HG02981 (cell line): ENCODE results near the gene UBE2M.

Source experiments
- ATAC-seq: cut with Tn5 transposase; IDR thresholded peaks from one replicate; pipeline ENCODE4 v1.9.1; 2021; ENCODE audit warnings: mild to moderate bottlenecking, moderate library complexity; ENCODE audit not compliant: unreplicated experiment

The UBE2M gene

DNA sequence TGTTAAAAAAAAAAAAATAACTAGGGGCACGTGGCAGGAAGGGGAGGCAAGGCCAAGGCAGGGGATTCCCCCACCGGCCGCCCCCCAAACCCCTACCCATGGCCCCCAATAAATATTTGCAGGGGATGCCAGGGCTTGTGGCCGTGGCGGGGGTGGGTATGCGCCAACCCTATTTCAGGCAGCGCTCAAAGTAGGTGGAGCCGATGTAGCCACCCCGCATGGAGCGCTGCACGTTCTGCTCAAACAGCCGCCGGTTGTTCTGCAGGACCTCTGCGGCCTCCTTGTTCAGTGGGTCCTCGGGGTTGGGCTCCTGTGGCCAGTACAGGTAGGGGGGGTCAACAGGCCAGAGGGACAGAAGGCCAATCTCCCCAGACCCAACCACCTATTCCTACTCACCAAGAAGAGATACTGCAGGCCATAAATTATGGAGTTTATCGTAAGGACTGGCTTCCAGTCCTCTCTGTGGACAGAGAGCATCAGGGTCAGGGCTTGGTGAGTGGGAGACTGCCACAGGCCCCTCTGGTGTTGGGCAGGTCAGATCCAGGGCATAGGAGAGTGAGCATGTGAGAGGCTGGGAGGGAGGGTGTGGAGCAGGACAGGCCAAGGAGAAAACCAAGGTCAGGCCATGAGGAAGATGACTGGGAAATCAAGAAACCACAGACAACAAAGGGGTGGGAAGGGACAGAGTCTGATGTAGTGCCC lies 2.3 kb downstream of the UBE2M start:
- no peak for ATAC-seq

DNA sequence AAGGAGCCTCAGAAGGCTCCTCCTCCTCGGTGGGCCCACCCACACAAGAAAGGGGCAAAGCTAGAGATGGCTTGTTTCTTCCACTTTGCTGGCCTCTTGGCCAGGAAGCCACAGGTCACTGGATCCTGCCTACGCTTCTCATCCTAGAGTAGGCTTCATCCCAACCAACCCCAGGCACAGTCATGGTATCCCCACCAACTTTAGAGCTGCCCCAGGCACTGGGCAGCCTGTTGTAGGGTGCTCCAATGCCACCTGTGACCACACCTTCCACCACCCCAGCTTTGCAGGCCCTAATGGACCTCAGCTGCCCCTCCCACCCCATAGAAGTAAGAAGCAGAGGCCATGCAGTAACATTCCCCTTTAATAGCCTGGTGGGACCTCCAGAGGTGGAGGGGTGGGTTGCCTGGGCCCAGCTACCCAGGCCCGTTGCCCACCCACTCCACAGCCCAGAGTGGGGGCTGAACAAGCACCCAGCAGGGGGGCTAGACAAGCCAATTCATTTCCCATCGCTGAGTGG lies 3.0 kb downstream of the UBE2M start:
- no peak for ATAC-seq

DNA sequence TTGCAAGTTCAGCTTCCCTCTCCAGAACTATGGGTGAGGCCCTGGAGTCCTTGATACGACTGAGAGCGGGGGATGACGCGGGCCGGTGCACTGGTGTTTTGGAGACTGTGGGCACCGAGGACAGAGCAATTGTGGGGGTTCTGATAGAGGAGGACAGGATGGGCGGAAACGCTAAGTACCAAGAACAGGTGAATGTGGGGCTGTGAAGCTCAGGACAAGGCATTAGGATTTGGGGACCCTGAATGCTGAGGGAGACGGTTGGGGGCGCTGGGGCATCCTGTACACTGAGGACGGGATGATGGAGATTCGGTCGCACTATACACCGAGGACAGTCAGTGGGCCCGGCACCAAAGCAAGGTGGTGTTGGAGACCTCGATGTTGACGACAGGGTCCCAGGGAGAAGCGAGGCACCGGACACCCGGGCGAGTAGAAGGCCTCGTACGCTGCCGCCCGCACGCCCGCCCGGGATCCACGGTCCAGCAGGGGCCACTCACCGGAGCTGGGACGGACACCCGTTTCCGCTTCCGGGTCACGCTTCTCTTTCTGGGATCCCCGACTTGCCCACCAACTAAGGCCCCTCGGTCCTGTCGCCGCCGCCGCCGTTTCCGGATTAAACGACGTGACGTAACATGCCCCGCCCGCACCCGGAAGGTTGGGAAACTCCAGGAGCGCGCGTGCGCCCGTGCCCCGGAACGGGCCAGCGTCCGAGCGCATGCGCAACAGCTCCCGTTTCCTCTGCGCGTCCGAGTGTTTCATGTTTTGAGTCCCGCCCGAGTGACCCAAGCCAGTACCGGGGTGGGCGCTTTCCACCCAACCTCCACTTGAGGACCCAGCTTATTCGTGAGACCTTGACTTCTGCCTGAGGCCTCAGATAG lies 3.7 kb downstream of the UBE2M start, which contains the start of gene CHMP2A:
Gene CHMP2A, minus strand, starts transcription at position 612 of the 875 bp plus-strand sequence. CDS start 893 bp downstream, outside the sequence.
- ATAC-seq = peak; percentile 37

DNA sequence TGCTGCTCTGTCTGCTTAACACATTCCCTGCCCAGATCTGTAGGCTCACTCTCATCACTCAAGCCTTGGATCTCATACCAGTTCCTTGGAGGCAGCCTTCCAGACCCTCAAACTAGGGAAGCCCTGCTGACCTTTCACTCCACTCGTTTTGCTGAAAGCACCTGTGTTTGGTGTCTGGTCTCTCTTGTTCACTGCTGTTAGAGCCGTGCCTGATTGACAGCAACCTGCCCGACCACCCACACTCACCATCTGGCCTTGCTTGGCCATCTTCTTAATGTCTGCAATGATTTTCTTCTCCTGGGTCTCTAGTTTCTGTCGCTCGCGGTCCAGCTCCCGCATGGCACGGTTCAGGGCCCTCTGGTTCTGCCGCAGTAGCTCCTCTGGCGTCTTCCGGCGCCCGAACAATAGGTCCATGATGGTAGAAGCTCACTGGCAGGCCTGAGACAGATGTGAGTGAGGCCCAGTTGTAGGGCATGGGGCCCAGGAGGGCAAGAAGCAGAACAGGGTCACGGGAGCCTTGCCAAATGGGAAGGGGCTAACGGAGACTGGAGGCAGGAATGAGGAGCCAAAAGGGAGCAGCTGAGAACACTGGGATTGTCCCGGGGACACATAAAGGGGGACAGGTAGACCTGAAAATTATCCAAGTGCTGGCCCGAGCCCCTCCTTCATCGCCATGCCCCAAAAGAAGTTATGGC lies 4.5 kb downstream of the UBE2M start:
- ATAC-seq = no peak

DNA sequence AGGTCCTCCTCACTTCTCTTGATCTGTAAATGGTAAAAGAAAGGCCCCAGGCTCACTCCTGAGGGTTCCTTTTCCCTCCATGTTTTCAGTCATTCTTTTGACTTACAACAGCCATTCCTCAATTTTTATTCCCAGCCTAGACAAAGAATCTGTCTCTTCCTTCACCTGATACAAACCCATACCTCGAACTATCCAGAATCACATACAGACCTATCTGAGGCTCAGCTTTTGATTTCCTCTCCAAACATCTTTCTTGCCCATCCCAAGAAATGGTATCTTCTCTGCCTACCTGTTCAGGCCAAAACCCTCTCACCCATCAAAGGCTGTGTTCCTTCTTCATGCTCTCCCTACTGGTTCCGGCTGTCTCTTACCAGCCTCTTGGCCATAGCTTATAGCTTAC lies 5.8 kb downstream of the UBE2M start:
- no peak for ATAC-seq

DNA sequence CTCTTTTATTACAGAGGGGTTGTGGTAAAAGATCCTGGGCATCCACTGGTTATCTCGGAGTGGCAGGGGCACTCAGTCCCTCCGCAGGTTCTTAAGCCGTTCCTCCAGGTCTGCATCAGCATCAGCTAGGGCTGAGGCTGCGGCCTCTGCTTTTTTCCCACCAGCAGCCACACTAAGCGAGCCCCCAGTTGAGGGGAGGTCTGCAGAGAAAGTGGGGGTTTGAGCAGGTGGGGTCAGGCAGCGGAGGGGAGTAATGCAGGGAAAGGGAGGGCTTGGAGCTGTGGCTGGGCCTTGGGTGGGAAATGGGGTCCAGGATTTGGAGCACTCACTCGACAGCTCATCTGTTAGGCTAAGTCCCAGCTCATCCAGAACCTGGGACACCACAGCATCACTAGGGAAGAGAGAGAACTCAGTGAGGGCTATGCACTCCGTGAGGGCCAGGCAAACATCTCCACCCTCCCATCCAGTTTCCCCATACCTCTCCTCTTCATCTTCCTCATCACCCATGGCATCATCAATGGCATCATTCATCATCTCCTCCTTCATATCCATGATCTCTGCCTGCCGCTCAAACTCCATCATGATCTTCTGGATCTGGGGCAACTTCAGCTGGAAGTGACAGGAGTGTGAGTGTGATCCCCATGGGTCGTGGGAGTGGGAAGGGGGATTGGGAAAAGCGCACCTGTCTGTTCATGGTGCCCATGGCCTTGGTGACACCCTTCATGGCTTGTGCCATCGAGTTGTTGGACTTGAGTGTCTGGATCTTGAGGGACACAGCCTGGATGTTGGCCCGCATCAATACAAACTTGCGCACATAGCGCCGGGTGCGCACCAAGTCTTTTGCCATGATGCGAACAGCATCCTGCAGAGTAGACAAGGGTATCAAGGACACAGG lies 6.6 kb downstream of the UBE2M start:
- no peak for ATAC-seq

DNA sequence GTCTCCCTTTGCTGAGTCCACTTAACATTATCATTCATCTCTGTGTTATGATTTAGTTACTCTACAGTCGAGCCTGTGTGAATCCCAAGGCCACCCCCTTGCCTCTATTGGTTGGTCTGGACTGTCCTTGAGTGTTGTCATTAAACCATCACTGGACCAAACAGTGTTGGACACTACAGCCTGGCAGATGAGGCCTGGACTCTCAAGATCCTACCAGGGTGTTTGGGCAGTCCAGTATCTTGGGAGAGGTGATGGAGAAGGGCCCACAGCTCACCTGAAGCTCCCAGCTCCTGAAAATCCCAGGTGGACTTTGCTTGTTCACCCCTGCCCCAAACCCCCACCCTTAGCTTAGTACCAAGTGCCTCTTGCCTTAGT lies 7.3 kb downstream of the UBE2M start:
- no peak for ATAC-seq

DNA sequence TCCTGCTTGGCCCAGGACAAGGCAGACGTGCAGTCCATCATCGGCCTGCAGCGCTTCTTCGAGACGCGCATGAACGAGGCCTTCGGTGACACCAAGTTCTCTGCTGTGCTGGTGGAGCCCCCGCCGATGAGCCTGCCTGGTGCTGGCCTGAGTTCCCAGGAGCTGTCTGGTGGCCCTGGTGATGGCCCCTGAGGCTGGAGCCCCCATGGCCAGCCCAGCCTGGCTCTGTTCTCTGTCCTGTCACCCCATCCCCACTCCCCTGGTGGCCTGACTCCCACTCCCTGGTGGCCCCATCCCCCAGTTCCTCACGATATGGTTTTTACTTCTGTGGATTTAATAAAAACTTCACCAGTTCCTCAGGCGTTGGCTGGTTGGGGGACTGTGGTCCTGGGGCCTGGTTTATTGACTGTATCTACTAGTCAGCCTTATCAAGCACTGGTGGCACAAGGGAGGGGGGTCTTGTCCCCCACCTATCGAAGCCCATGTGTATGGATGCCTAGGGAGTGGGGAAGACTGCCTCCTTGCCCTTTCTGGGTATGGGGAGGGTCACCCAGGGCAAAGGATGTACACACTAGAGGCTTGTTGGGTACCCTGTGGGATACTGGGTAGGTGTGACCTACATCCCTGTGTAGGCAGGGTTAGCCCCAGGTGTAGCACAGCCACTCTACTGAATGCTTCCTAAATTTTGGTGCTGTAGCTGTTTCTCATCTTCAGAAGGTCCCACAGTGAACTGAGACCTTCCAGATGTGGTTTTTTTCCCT lies 7.9 kb downstream of the UBE2M start:
- no peak for ATAC-seq

DNA sequence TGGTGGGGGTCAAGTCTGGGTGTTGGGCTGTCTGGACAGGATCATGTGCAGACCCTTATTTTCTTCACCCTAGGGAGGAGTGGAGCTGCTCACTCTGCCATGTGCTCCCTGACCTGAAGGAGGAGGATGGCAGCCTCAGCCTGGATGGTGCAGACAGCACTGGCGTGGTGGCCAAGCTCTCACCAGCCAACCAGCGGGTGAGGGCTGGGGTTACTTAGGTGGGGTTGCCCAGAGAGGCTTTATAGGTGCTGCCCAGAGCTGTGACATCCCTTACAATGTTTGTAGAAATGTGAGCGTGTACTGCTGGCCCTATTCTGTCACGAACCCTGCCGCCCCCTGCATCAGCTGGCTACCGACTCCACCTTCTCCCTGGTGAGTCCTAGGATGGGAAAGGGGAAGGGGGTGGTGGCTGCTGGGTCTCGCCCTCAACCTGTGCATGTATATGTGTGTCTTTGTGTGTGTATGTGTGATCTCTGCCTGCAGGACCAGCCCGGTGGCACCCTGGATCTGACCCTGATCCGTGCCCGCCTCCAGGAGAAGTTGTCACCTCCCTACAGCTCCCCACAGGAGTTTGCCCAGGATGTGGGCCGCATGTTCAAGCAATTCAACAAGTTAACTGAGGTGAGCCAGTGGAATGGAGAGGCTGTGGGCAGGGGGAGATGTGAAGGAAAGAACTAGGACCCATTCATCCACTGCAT lies 8.6 kb downstream of the UBE2M start:
- ATAC-seq = no peak

DNA sequence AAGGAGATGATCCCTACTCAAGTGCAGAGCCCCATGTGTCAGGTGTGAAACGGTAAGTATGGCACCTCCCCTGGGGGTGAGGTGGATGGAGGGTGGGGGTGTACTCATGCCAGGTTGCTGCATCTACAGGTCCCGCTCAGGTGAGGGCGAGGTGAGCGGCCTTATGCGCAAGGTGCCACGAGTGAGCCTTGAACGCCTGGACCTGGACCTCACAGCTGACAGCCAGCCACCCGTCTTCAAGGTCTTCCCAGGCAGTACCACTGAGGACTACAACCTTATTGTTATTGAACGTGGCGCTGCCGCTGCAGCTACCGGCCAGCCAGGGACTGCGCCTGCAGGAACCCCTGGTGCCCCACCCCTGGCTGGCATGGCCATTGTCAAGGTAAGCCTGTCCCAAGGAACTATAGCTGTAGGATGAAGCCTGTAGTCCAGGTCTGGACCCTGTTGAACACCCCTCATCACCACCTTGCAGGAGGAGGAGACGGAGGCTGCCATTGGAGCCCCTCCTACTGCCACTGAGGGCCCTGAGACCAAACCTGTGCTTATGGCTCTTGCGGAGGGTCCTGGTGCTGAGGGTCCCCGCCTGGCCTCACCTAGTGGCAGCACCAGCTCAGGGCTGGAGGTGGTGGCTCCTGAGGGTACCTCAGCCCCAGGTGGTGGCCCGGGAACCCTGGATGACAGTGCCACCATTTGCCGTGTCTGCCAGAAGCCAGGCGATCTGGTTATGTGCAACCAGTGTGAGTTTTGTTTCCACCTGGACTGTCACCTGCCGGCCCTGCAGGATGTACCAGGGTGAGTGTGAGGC lies 9.3 kb downstream of the UBE2M start:
- no peak for ATAC-seq

DNA sequence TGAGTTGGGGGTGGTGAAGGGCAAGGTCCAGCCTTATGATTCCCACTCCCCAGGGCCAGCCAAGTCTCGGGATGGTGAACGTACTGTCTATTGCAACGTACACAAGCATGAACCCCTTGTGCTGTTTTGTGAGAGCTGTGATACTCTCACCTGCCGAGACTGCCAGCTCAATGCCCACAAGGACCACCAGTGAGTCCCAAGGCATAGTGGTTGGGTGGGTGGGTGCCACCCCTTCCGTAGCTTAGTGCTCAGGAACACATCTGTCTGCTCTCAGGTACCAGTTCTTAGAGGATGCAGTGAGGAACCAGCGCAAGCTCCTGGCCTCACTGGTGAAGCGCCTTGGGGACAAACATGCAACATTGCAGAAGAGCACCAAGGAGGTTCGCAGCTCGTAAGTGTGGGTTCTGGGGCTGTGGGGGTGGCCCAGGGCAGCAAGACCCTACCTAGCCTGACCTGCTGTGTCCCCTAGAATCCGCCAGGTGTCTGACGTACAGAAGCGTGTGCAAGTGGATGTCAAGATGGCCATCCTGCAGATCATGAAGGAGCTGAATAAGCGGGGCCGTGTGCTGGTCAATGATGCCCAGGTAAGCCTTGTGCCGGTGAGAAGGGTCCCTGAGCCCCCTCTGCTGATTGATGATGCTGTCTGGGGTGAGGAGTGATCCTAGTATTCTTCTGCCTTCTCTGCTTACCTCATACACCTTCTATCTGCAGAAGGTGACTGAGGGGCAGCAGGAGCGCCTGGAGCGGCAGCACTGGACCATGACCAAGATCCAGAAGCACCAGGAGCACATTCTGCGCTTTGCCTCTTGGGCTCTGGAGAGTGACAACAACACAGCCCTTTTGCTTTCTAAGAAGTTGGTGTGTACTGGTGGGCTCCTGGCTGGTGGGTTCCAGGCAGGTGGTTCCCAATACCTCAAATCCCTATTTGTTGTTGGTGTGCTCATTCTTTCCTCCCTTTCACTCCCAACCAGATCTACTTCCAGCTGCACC lies 10.8 kb downstream of the UBE2M start:
- no peak for ATAC-seq

DNA sequence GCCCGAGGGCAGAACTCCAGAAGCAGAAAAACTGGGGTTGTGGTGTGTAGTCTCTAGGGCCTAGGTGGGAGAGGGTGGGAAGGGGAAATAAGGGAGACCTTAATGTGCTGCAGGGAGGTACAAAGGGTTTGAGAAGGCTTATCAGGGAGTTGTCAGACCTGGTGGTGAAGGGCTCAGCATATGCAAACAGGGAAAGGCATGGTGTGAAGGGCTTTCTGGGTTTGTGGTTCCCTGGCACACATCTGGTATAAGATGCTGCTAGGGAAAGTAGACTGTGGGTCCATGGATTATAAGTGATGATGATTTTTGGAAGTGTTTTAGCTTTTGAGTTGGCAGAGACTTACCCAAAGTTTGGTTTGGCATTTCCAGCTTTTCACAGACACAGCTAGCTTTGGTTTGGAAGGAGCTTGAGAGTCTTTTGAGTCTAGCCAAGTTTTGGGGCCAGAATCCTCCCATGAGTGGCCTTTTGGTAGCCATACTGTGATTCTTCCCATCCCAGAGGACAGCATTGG lies 12.3 kb downstream of the UBE2M start:
- no peak for ATAC-seq

DNA sequence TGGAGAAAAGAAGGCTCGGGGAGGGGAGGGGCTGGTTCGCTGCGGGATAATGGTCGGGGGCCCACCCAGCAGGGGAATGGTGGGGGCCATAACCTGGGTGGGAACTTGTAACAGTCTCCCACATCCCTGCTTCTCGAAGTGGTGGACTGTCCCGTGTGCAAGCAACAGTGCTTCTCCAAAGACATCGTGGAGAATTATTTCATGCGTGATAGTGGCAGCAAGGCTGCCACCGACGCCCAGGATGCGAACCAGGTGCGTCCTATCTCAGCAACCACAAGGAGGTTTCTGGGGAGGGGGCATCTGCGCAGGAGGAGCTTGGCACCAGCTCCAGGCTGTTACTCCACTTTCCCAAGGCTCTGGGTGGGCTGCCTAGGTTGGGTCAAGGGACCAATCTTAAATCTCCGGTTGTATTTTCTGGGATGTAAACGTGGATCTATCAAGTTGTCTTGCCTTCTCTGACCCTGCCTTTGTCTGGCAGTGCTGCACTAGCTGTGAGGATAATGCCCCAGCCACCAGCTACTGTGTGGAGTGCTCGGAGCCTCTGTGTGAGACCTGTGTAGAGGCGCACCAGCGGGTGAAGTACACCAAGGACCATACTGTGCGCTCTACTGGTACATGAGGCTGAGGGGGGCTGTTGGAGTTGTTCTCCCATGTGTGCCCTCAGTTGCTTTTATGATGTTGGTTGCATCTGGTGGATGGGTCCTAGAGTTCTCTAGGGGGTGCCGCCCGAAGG lies 13.0 kb downstream of the UBE2M start:
- no peak for ATAC-seq

DNA sequence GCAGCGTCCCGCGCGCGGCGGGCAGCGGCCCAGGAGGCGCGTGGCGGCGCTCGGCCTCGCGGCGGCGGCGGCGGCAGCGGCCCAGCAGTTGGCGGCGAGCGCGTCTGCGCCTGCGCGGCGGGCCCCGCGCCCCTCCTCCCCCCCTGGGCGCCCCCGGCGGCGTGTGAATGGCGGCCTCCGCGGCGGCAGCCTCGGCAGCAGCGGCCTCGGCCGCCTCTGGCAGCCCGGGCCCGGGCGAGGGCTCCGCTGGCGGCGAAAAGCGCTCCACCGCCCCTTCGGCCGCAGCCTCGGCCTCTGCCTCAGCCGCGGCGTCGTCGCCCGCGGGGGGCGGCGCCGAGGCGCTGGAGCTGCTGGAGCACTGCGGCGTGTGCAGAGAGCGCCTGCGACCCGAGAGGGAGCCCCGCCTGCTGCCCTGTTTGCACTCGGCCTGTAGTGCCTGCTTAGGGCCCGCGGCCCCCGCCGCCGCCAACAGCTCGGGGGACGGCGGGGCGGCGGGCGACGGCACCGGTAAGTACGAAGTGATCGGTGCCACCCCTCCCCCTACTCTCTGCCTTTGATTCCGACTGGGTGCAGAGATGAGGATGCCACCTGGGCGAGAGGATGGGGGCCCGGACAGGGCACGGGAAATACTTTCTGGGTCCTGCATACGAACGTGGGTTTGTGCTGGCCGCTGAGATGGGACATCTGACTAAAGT lies 13.7 kb downstream of the UBE2M start:
- peak; percentile 41 for ATAC-seq

DNA sequence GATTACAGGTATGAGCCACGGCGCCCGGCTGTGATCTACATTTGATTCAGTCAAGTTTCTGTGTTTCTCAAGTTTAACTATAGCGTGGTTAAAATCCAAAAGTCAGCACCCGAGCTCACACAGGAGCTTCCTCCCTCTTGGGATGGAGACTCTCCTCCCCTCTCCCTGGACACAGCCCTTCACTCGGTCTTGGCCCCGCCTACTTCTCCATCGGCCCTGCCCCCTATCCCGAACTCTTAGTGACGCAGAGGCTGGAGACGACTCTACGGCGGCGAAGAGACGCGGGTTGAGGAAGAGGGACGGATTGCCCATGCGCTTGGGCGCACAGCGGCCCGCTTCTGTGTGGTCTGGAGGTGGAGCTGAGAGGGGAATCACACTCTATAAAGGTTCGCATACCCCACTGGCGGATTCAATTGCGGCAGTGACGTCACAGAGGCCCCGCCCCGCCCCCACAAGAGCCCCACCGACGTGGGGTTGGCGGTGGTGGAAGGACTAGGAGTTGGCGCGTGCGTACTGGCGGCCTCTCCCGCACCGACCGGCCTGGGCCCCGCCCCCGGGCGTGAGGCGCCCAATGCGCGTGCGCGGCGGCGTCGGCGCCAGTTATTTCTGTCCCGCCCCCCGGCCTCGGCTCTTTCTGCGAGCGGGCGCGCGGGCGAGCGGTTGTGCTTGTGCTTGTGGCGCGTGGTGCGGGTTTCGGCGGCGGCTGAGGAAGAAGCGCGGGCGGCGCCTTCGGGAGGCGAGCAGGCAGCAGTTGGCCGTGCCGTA lies 14.4 kb downstream of the UBE2M start, which contains the start of gene TRIM28:
Gene TRIM28, plus strand, starts transcription at position 239 of the 765 bp plus-strand sequence. CDS start 694 bp downstream, outside the sequence.
- ATAC-seq = peak; percentile 78
